Measurements from ENCODE around the gene TIMM29.
"Not testable (repeated sequence)": the region's sequence is repeated elsewhere in the genome, so short reads cannot be mapped to it uniquely, and the experiment has no call there.

TIMM29 gene

GRCh38 chr19:10913716-10914340, 14.8 kb upstream of the TIMM29 start:
- DNase-seq: no peak

- DNase-seq: no peak
Measured at GRCh38 chr19:10915130-10916091, 13.2 kb upstream of the TIMM29 start.

GRCh38 chr19:10916602-10917001, 12.0 kb upstream of the TIMM29 start:
- no peak for DNase-seq

GRCh38 chr19:10918359-10918758, 10.3 kb upstream of the TIMM29 start:
- DNase-seq: no peak

GRCh38 chr19:10919352-10920287, 9.0 kb upstream of the TIMM29 start:
- DNase-seq: no peak

GRCh38 chr19:10920288-10920655, 8.3 kb upstream of the TIMM29 start:
- no peak for DNase-seq

- no peak for DNase-seq
Measured at GRCh38 chr19:10920781-10921180, 7.8 kb upstream of the TIMM29 start.

- no peak for DNase-seq
Measured at GRCh38 chr19:10921199-10921909, 7.3 kb upstream of the TIMM29 start.

- DNase-seq: no peak
Measured at GRCh38 chr19:10921910-10922637, 6.5 kb upstream of the TIMM29 start.

- DNase-seq: no peak
Measured at GRCh38 chr19:10922638-10923014, 6.0 kb upstream of the TIMM29 start.

- DNase-seq: no peak
Measured at GRCh38 chr19:10923260-10924112, 5.1 kb upstream of the TIMM29 start.

GRCh38 chr19:10924597-10924996, 4.0 kb upstream of the TIMM29 start:
- no peak for DNase-seq

GRCh38 chr19:10927730-10928562, 665 bp upstream of the TIMM29 start:
- no peak for DNase-seq

GRCh38 chr19:10929402-10929794, 787 bp downstream of the TIMM29 start:
- no peak for DNase-seq

GRCh38 chr19:10935371-10936059, 6.9 kb downstream of the TIMM29 start:
- no peak for DNase-seq

- no peak for DNase-seq
Measured at GRCh38 chr19:10936661-10937084, 8.1 kb downstream of the TIMM29 start.

- DNase-seq: not testable (repeated sequence)
Measured at GRCh38 chr19:10941649-10942048, 13.0 kb downstream of the TIMM29 start.

- DNase-seq: not testable (repeated sequence)
Measured at GRCh38 chr19:10943412-10943811, 14.8 kb downstream of the TIMM29 start.

- DNase-seq: no peak
Measured at GRCh38 chr19:10945264-10945663, 16.7 kb downstream of the TIMM29 start.
